ENCODE data around the gene TEAD3.

TEAD3 gene

DNA sequence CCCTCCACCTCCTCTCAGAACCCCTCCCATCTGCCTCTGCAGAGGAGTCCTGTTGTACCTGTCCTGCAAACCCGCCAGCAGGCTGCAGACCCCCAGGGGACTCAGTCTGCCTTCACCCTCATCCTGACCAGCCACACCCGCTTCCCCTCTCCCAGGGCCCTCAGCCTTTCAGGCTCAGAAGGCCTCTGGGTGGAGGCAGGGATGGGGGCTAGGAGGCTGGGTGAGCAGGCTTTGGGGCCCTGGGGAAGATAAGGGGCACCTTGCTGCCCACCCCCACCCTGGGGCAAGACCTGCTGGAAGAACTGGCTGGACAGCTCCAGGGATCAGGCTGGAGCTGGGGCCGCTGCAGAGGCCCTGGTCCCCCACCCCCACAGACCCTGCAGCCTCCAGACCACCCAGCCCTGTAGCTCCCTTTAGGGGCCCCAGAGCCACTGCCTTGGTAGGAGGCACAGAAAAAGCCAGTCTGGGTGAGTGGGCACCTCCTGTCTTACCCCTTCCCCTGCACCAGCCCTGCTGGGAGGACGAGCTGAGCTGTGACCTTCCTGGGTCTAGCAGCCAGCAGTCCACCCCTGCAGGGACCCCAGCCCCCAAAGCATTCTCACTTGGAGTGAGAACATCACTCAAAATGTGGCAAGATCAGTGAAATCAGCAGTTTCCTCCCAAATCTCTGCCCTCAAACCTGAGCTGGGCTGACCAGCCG, 5.2 kb downstream of the TEAD3 start:
- Histone ChIP-seq H3K4me1 (ENCODE audit: control insufficient read depth, insufficient read depth, low read length, unreplicated experiment) (peaks cover 51% of the 10 kb centered on the region), H3K79me2 (ENCODE audit: control insufficient read depth, insufficient read depth, low read length, unreplicated experiment) (peaks cover 67% of the 10 kb centered on the region), H3K36me3 (ENCODE audit: insufficient read depth, low read length) (no peaks in the 10 kb centered on the region), H3K27ac (ENCODE audit: low read depth, low read length) (no peak overlapping the region), H3K4me3 (ENCODE audit: low read depth, low read length) (no peak overlapping the region), H2AFZ (ENCODE audit: low read length, unreplicated experiment) (no peak overlapping the region), H3K27me3 (ENCODE audit: insufficient read depth, low read length) (no peaks in the 10 kb centered on the region)

DNA sequence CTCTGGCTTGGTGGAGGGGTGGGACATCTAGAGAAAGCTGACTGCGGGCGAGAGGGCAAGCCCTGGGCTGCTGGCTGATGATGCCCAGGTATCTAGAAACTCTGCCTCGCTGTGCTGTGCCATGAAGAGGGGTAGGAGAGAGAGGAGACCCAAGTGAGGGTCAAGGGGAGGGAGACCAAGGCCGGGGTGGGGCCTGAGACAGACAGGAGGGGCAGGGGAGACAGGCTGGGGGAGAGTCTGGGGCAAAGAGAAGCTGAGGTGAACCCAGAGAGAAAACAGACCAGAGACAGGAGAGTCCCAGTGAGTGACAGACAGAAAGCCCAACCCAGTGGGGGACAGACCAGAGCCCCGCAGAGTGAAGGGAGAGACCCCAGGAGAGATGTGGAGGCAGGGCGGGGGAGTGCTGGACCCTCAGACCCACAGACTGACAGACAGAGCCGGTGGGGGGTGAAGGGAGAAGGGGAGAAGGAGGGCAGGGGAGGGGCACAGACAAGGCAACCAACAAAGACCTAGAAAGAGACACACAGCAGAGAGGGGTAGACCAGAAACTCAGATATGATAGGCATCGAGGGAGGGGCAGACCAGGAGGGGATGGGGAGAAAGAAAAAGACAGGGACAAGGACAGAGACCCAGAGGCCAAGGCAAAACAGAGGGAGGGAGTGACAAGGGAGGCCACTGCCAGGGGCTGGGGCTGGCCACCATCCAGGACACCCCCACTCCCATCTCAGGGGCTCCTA, 5.9 kb downstream of the TEAD3 start:
- Histone ChIP-seq H2AFZ (ENCODE audit: low read length, unreplicated experiment) (no peak overlapping the region), H3K4me1 (ENCODE audit: control insufficient read depth, insufficient read depth, low read length, unreplicated experiment) (peaks cover 58% of the 10 kb centered on the region), H3K36me3 (ENCODE audit: insufficient read depth, low read length) (no peaks in the 10 kb centered on the region), H3K27me3 (ENCODE audit: insufficient read depth, low read length) (no peaks in the 10 kb centered on the region), H3K79me2 (ENCODE audit: control insufficient read depth, insufficient read depth, low read length, unreplicated experiment) (peaks cover 69% of the 10 kb centered on the region), H3K4me3 (ENCODE audit: low read depth, low read length) (no peak overlapping the region), H3K27ac (ENCODE audit: low read depth, low read length) (no peak overlapping the region)

DNA sequence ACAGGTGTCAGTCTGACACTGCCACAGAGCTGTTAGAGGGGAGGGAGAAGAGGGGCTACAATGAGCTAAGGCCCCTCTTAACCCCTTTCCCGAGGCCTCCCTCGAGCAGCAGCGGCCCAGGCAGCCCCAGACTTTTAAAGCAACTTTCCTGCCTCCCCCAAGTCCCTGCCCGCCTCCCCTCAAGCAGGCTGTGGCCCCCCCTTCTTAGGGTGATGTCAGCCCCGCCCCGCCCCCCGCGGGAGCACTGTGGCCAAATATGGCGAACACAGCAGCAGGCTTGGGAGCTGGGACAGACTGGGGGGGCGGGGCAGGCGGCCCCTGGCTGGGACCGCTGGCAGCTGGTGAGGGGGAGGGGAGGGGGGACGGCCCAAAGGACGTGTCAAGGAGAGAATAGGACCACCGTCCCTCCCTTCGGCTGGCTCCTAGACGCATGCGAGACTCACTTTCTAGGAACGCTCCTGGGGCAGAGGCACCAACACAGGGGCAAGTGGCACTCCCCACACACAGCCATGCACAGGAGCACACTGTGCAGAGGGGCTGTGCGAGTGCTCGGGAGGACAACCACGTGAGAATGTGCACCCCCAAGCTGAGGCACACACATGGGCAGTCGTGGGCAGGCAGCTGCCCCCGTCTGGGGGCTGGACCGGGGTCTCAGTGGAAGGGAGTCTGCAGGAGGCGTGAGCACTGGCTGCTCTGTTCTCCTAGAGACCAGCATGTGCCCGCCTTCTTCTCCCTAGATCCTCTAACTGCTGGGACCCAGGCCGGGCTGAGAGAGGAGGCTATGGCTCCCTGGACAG, 6.7 kb downstream of the TEAD3 start:
- no peak overlapping the region; the same call in 1 of the 2 replicates for H3K4me3 ChIP-seq (ENCODE audit: low read depth, low read length)
- peaks cover 62% of the 10 kb centered on the region for H3K4me1 ChIP-seq (ENCODE audit: control insufficient read depth, insufficient read depth, low read length, unreplicated experiment)
- H2AFZ ChIP-seq (ENCODE audit: low read length, unreplicated experiment) = no peak overlapping the region
- H3K36me3 ChIP-seq (ENCODE audit: insufficient read depth, low read length) = no peaks in the 10 kb centered on the region
- H3K27me3 ChIP-seq (ENCODE audit: insufficient read depth, low read length) = no peaks in the 10 kb centered on the region
- H3K27ac ChIP-seq (ENCODE audit: low read depth, low read length) = no peak overlapping the region
- peaks cover 65% of the 10 kb centered on the region for H3K79me2 ChIP-seq (ENCODE audit: control insufficient read depth, insufficient read depth, low read length, unreplicated experiment)

DNA sequence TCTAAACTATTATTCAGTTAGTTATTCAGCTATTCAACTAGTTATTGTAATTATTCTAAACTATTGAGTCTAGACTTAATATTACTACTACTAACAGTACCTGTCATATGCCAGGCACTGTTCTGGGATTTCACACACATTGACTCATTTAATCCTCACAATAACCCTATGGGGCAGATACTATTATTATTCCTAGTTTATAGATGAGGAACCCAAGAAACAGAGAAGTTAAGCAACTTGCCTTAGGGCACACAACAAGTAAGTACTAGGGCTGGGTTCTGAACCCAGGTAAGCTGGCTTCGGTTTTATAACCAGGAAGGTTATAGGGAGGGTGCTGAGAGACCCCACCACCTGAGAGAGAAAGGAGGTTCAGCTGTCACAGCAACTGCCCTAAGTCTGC, 7.8 kb downstream of the TEAD3 start:
- H3K79me2 ChIP-seq (ENCODE audit: control insufficient read depth, insufficient read depth, low read length, unreplicated experiment) = peaks cover 55% of the 10 kb centered on the region
- no peak overlapping the region for H2AFZ ChIP-seq (ENCODE audit: low read length, unreplicated experiment)
- no peaks in the 10 kb centered on the region for H3K36me3 ChIP-seq (ENCODE audit: insufficient read depth, low read length)
- no peak overlapping the region for H3K4me3 ChIP-seq (ENCODE audit: low read depth, low read length)
- H3K4me1 ChIP-seq (ENCODE audit: control insufficient read depth, insufficient read depth, low read length, unreplicated experiment) = peaks cover 60% of the 10 kb centered on the region
- no peaks in the 10 kb centered on the region for H3K27me3 ChIP-seq (ENCODE audit: insufficient read depth, low read length)
- no peak overlapping the region for H3K27ac ChIP-seq (ENCODE audit: low read depth, low read length)

DNA sequence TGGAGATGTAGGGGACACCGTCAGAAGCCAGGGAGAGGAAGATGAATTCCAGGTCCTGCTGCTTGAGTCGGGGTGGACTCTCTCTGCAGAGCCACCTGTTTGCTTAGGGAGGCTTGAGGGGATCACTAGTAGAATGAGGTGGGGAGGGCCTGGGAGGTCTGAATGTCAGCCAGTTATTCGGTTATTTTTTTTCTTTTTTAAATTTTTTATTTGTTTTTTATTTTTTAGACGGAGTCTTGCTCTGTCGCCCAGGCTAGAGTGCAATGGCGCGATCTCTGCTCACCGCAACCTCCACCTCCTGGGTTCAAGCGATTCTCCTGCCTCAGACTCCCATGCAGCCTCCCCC, 8.4 kb downstream of the TEAD3 start:
- no peak overlapping the region for H2AFZ ChIP-seq (ENCODE audit: low read length, unreplicated experiment)
- no peak overlapping the region for H3K4me3 ChIP-seq (ENCODE audit: low read depth, low read length)
- H3K27me3 ChIP-seq (ENCODE audit: insufficient read depth, low read length) = no peaks in the 10 kb centered on the region
- no peaks in the 10 kb centered on the region for H3K36me3 ChIP-seq (ENCODE audit: insufficient read depth, low read length)
- H3K79me2 ChIP-seq (ENCODE audit: control insufficient read depth, insufficient read depth, low read length, unreplicated experiment) = peaks cover 49% of the 10 kb centered on the region
- peaks cover 54% of the 10 kb centered on the region for H3K4me1 ChIP-seq (ENCODE audit: control insufficient read depth, insufficient read depth, low read length, unreplicated experiment)
- 0 out of 2 replicates have a peak overlapping the region, but pooled peaks have one; percentile 7 for H3K27ac ChIP-seq (ENCODE audit: low read depth, low read length)

DNA sequence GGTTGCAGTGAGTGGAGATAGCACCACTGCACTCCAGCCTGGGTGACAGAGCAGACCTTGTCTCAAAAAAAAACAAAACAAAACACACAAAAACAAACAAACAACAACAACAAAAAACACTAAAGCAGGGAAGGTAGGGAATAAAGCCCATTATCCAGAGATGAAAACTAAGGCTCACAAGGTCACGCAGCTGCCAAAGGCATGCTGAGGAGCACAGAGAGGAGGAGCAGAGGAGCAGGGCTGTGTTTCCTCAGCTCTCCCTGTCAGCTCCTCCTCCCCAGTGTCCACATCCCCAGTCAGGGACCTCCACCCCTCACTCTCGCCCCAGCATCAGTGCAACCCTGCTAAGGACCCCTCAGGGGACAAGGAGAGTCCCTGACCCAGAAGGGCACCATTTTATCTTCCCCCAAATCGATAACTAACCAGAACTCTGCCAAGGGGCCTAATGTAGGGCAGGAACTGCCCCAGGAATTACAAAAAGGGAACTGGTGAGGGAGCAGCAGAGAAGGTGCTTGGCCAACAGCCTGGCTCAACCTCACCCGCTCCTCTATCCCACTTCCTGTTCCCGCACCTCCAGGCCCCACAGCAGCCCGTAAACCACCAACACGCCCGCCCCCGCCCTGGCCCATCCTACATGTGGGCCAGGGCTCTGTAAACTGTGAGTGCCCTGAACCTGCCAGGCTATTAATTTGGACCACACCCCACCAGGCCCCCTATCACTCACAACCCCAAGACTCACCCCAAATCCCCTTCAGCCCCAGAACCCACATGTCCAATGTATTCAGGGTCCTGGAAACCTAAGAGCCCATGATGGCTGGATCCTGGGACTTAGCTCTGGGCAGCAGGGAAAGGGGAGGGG, 9.0 kb downstream of the TEAD3 start:
- Histone ChIP-seq H3K27ac (ENCODE audit: low read depth, low read length) (0 out of 2 replicates have a peak overlapping the region, but pooled peaks have one; percentile 7), H3K27me3 (ENCODE audit: insufficient read depth, low read length) (no peaks in the 10 kb centered on the region), H3K36me3 (ENCODE audit: insufficient read depth, low read length) (no peaks in the 10 kb centered on the region), H3K79me2 (ENCODE audit: control insufficient read depth, insufficient read depth, low read length, unreplicated experiment) (peaks cover 43% of the 10 kb centered on the region), H2AFZ (ENCODE audit: low read length, unreplicated experiment) (no peak overlapping the region), H3K4me1 (ENCODE audit: control insufficient read depth, insufficient read depth, low read length, unreplicated experiment) (peaks cover 54% of the 10 kb centered on the region), H3K4me3 (ENCODE audit: low read depth, low read length) (no peak overlapping the region)

DNA sequence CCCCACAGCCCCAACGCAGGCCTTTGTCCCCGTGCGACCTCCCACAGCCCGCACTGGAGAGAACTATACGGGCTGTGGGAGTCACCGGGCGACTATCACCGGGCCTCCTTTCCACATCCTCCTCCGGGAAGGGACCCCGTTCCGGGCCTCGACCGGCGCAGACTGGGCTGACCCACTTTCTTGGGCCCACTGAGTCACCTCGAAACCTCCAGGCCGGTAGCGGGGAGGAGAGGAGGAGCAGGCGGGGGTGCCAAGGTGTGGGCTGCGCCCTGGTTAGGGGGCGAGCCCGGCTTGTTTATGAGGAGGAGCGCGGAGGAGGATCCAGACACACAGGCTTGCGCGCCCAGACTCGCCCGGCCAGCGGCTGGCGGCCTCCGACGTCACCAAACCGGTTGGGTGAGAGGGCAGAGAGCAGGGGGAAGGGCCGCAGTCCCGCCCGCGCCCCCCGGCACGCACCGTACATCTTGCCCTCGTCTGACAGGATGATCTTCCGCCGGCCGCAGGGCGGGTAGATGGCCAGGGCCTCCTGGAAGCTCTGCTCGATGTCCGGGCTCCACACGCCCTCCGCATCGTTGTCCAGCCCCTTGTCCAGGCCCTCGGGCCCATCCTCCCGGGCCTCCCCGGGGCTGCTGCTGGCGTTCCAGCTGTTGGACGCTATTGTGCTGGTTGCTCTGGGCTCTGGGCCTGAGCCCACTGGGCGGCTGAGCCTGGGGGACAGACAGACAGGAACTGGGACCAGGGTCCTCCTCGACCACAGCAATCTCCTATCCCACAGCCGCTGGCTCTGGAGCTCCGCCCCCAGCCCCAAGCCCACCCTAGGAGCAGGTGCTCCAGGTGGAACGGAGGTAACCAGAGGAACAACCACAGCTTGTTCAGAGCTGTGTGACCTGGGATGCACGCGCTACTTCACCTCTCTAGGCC, 10.6 kb downstream of the TEAD3 start:
- Histone ChIP-seq H3K4me3 (ENCODE audit: low read depth, low read length) (peak overlapping the region; percentile 58), H3K27me3 (ENCODE audit: insufficient read depth, low read length) (no peaks in the 10 kb centered on the region), H3K4me1 (ENCODE audit: control insufficient read depth, insufficient read depth, low read length, unreplicated experiment) (peaks cover 51% of the 10 kb centered on the region)

DNA sequence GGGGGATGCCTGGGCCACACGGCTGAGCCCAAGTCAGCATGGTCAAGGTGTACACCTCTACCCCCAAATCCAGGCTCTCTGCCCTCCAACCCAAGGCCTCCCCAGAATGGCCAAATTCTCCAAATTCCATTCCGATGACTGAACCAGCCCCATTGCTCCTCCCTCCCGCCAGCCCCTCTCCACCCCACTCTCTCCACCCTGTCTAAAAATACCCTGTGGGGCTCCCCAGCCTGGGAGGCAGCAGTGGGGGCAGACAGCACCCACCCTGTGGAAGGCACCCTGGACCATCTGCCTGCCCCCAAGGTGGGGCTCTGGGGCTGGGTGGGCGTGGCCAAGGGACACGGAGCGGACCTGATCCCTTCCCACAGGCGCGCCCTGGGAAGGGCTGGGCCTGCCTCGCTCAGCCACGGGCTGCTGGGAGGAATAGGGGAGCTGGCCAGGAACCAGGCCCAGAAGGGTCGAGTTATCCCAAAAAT, 11.4 kb downstream of the TEAD3 start:
- H3K36me3 ChIP-seq (ENCODE audit: insufficient read depth, low read length) = no peaks in the 10 kb centered on the region
- peaks cover 28% of the 10 kb centered on the region for H3K79me2 ChIP-seq (ENCODE audit: control insufficient read depth, insufficient read depth, low read length, unreplicated experiment)
- H2AFZ ChIP-seq (ENCODE audit: low read length, unreplicated experiment) = peak overlapping the region; percentile 69
- H3K27me3 ChIP-seq (ENCODE audit: insufficient read depth, low read length) = no peaks in the 10 kb centered on the region
- H3K4me1 ChIP-seq (ENCODE audit: control insufficient read depth, insufficient read depth, low read length, unreplicated experiment) = peaks cover 44% of the 10 kb centered on the region
- H3K27ac ChIP-seq (ENCODE audit: low read depth, low read length) = peak overlapping the region; percentile 76
- peak overlapping the region; percentile 58; the same call in 1 of the 2 replicates for H3K4me3 ChIP-seq (ENCODE audit: low read depth, low read length)

More for the DNA sequence above, 10.6 kb downstream of the TEAD3 start:
- H2AFZ ChIP-seq (ENCODE audit: low read length, unreplicated experiment) = peak overlapping the region; percentile 69
- H3K36me3 ChIP-seq (ENCODE audit: insufficient read depth, low read length) = no peaks in the 10 kb centered on the region
- peak overlapping the region; percentile 76 for H3K27ac ChIP-seq (ENCODE audit: low read depth, low read length)
- H3K79me2 ChIP-seq (ENCODE audit: control insufficient read depth, insufficient read depth, low read length, unreplicated experiment) = peaks cover 29% of the 10 kb centered on the region

DNA sequence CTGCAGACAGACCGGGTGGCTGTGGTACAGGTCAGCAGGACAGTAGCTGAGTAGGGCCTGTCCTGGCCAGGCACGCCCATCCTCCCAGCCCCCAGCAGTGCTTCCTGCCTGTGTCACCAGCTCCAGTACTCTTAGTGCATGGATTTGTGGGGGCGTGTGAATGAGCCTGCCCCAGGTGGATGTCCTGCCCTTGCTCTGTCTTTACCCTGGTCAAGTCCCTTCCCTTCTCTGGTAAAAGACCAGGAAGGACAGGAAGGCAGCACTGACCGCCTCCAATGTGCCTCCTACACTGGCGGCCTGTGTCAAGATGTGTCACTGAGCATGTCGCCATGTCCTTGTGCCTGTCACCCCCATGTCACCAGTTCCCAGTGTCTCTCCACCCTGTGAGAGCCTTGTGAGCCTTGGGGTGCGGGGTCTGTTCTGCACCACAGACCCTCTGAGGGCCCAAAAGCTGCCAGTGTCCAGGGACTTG, 11.9 kb downstream of the TEAD3 start:
- H3K36me3 ChIP-seq (ENCODE audit: insufficient read depth, low read length) = no peaks in the 10 kb centered on the region

More for the DNA sequence above, 11.9 kb downstream of the TEAD3 start:
- Histone ChIP-seq H3K27ac (ENCODE audit: low read depth, low read length) (peak overlapping the region; percentile 76), H2AFZ (ENCODE audit: low read length, unreplicated experiment) (no peak overlapping the region), H3K27me3 (ENCODE audit: insufficient read depth, low read length) (no peaks in the 10 kb centered on the region), H3K79me2 (ENCODE audit: control insufficient read depth, insufficient read depth, low read length, unreplicated experiment) (peaks cover 24% of the 10 kb centered on the region), H3K4me1 (ENCODE audit: control insufficient read depth, insufficient read depth, low read length, unreplicated experiment) (peaks cover 39% of the 10 kb centered on the region), H3K4me3 (ENCODE audit: low read depth, low read length) (peak overlapping the region; percentile 58; the same call in 1 of the 2 replicates)
